Kidney (tissue), 14 donors: ENCODE data around the gene HOXA3. TPM values are rescaled to one million over a fixed set of nuclear protein-coding genes. Genes with fewer than 3 reads are reported as not detected.

Experiments used
- DNase-seq, 5 donors: peaks; one replicate each; pipeline ENCODE4 v3.0.0-alpha.2; 2013 to 2020
- FAIRE-seq: peaks from 2 replicates; lab custom pipeline; 2012; peaks lifted over from hg19 to GRCh38; lab: Jason Lieb, UNC
- H3K27ac ChIP-seq, 2 donors: one replicate each; pipeline ENCODE4 v1.7.0; 2013; ENCODE audit warnings: low read depth in 2 of 2, low read length in 2 of 2, inconsistent platforms in 1 of 2
- H3K27me3 ChIP-seq: one replicate; pipeline ENCODE4 v1.7.1; 2013; ENCODE audit warnings: low read length, inconsistent platforms; ENCODE audit not compliant: control insufficient read depth, insufficient read depth
- H3K36me3 ChIP-seq, 3 donors: one replicate each; pipeline versions ENCODE4 v1.7.0 to v1.7.1; 2013; ENCODE audit warnings: low read length in 3 of 3, control low read depth in 1 of 3, inconsistent platforms in 1 of 3; ENCODE audit not compliant: insufficient read depth in 3 of 3, control insufficient read depth in 2 of 3
- H3K4me1 ChIP-seq, 3 donors: one replicate each; pipeline versions ENCODE4 v1.7.0 to v1.7.1; 2013; ENCODE audit warnings: low read length in 3 of 3, inconsistent platforms in 1 of 3, low read depth in 1 of 3; ENCODE audit not compliant: control insufficient read depth in 2 of 3, insufficient read depth in 2 of 3
- H3K4me3 ChIP-seq, 3 donors: one replicate each; pipeline versions ENCODE4 v1.7.0 to v1.8.1; 2013; ENCODE audit warnings: low read length in 3 of 3, control low read depth in 1 of 3, inconsistent platforms in 1 of 3
- H3K9ac ChIP-seq, 3 donors: one replicate each; pipeline versions ENCODE4 v1.7.0 to v1.7.1; 2013; ENCODE audit warnings: low read length in 3 of 3, control low read depth in 1 of 3, inconsistent platforms in 1 of 3
- H3K9me3 ChIP-seq, 3 donors: one replicate each; pipeline versions ENCODE4 v1.7.0 to v1.7.1; 2013; ENCODE audit warnings: low read length in 3 of 3, control low read depth in 1 of 3, inconsistent platforms in 1 of 3; ENCODE audit not compliant: control insufficient read depth in 2 of 3, insufficient read depth in 1 of 3
- intact Hi-C: fragments of 100-400 bp; cut with DNase I; formaldehyde crosslinking; loops from one replicate; pipeline ENCODE4 v1.11.1; 2022
- polyA plus RNA-seq: library from polyadenylated mRNA; stranded (reverse); fragments of 350-450 nt; fragmentation: Illumina TruSeq; extraction: RNeasy Lipid Tissue Mini Kit (QIAGEN cat#74804); gene quantifications from one replicate; pipeline ENCODE4 v1.2.3, GENCODE V29; 2014; ENCODE audit warnings: low read depth, low replicate concordance; ENCODE audit not compliant: insufficient read depth
- total RNA-seq: library from RNA; stranded (reverse); fragmentation: NEBNext Ultra II Directional; extraction: Animal tissue kit (Norgen Biotek cat#: 25700); gene quantifications from one replicate; pipeline ENCODE4 v1.2.1, GENCODE V29; 2021
- TF ChIP-seq, protein P1 (sequence below): IDR thresholded peaks from 3 replicates; pipeline ENCODE4 v1.5.1; 2012; ENCODE audit warnings: mild to moderate bottlenecking, moderate library complexity, borderline replicate concordance; ENCODE audit not compliant: insufficient read depth; ENCODE audit errors: extremely low read depth
- donor health status: control.
- donor health status: control.
- donor health status: control.
- donor health status: control.
- donor health status: control.
- donor health status: DM: yes; HTN: yes; CAD: no.
- donor health status: Normal renal cell carcinoma (clear cell type).

The HOXA3 gene
- total and polyA plus RNA-seq, 2 donors from 2014 or later: 6.3 to 21.2 TPM

DNA sequence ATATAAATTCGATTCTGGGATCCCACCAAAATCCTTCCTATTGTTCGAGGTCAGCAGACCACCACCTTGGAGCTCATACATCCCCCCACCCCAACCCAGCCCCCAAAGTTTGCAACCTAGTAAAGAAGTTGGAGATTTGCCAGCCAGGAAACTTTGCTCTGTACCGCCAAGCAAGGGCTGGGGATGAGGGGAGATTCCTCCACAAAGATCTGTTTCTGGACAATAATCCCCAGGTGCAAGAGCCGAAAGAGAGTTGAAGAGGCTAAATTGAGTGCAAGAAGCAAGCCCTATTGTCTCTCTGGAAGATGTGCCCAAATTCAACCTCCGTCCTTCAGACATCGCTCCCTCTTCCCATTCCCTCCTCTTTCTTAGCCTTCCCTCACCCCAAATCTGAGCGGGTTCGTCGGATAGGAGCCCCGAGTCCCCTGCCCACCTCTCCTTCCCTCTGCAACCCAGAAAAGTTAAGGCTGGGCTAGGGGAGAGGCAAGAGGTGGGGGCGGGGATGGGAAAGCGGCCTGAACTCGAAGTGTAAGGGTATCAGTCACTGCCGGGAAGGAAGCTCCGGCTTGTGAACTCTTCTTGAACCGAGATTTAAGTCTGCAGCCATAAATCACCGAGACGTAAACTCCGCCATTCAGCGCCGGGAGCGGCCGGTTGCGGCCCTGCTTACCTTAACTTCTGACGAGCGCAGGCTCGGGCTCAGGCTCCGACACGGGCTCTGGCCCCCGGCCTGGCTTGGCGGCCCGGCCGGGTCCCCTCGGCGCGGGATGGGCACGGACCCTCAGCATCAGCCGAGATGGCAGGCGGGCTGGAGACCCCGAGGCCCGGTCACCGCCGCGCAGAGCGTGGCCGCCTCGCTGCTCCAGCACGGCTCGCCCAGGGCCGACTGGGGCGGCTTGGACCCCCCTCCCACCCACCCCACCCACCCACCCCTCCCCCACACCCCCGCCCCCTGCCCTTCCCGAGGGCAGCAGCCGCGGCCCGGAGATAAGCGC, 39.1 kb downstream of the HOXA3 start:
- H3K36me3 ChIP-seq: peaks cover 0 to 5% (median 5%) of the 10 kb centered on the region in 3 donors
- peak overlapping the region; percentile 65 to 94 (median 69) for H3K4me3 ChIP-seq
- no peaks in the 10 kb centered on the region for H3K27me3 ChIP-seq
- no peaks in the 10 kb centered on the region for H3K9me3 ChIP-seq
- intact Hi-C loops: no loop called here
- H3K9ac ChIP-seq: peak overlapping the region; percentile 35 to 94 (median 92)
- TF ChIP-seq, protein P1, sequence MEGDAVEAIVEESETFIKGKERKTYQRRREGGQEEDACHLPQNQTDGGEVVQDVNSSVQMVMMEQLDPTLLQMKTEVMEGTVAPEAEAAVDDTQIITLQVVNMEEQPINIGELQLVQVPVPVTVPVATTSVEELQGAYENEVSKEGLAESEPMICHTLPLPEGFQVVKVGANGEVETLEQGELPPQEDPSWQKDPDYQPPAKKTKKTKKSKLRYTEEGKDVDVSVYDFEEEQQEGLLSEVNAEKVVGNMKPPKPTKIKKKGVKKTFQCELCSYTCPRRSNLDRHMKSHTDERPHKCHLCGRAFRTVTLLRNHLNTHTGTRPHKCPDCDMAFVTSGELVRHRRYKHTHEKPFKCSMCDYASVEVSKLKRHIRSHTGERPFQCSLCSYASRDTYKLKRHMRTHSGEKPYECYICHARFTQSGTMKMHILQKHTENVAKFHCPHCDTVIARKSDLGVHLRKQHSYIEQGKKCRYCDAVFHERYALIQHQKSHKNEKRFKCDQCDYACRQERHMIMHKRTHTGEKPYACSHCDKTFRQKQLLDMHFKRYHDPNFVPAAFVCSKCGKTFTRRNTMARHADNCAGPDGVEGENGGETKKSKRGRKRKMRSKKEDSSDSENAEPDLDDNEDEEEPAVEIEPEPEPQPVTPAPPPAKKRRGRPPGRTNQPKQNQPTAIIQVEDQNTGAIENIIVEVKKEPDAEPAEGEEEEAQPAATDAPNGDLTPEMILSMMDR: no peak
- H3K27ac ChIP-seq: peak overlapping the region; percentile 96 to 97
- peaks cover 11 to 20% (median 16%) of the 10 kb centered on the region in 3 donors for H3K4me1 ChIP-seq
- DNase-seq (peak; percentile 95 to 97 (median 96)), FAIRE-seq (no peak)

DNA sequence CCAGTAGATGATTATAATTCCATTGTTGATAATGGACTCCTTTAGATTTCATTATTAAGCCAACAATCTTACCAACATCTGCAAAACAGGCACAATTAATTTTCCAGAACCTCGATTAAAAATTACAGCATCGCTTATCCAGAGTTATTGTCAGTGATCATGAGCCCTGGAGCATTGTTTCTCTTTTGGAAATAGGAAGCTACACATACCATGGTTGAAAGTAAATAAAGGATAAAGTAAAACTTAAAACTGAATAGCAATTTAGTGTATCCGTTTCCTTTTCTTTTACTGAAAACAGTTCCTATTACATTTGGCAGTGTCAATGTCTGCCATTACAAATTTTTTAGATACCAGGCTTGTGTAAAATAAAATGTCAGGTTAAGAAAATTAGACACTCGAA, 40.0 kb downstream of the HOXA3 start:
- intact Hi-C loops: no loop called here
- H3K4me1 ChIP-seq: peaks cover 10 to 18% (median 13%) of the 10 kb centered on the region in 3 donors
- peaks cover 0 to 5% (median 5%) of the 10 kb centered on the region in 3 donors for H3K36me3 ChIP-seq
- DNase-seq: peak in 1 of 5 donors; percentile 52
- no peaks in the 10 kb centered on the region for H3K27me3 ChIP-seq
- no peak for FAIRE-seq
- peak overlapping the region; percentile 96 to 97 for H3K27ac ChIP-seq
- peak overlapping the region; percentile 65 to 94 (median 69) for H3K4me3 ChIP-seq
- H3K9ac ChIP-seq: peak overlapping the region in 2 of 3 donors; percentile 92 to 94
- TF ChIP-seq, protein P1: no peak
- no peaks in the 10 kb centered on the region for H3K9me3 ChIP-seq

DNA sequence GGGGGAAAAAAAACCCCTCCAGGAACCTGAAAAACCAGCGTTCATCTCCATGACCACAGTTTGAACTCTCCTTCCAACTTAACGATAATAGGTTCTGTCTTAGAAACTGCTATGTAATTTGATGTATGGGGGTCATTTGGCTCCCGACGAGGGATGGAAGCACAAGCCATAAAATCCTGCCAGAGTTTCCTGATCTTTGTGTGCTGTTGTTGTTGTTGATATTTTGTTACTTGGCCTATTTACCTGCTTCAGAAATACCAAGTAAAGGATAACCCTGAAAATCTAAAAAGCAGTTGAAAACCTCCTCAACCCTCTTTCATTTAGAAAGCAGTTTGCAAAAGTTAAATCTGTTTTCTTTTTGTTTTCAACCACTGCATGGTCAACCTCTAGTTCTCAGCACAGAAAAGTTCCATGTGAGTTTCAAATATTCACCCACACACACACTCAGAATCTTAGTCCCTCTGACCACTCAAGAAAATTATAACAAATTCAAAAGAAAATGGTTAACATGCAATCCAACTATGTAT, 40.6 kb downstream of the HOXA3 start:
- TF ChIP-seq, protein P1: no peak
- Histone ChIP-seq H3K27me3 (no peaks in the 10 kb centered on the region), H3K9ac (peak overlapping the region in 2 of 3 donors; percentile 92 to 94), H3K9me3 (no peaks in the 10 kb centered on the region), H3K4me1 (peaks cover 10 to 16% (median 13%) of the 10 kb centered on the region in 3 donors), H3K36me3 (peaks cover 0 to 5% (median 4%) of the 10 kb centered on the region in 3 donors), H3K4me3 (peak overlapping the region in 2 of 3 donors; percentile 69 to 94), H3K27ac (peak overlapping the region; percentile 85 to 97)
- intact Hi-C loops: no loop called here
- FAIRE-seq: no peak
- peak in 3 of 5 donors; percentile 66 to 93 (median 92) for DNase-seq
